ENCODE data around the gene HEMK1. TPM values are rescaled to one million over a fixed set of nuclear protein-coding genes. Genes with fewer than 3 reads are reported as not detected.

The HEMK1 gene
- 4.5 TPM for total RNA-seq

DNA sequence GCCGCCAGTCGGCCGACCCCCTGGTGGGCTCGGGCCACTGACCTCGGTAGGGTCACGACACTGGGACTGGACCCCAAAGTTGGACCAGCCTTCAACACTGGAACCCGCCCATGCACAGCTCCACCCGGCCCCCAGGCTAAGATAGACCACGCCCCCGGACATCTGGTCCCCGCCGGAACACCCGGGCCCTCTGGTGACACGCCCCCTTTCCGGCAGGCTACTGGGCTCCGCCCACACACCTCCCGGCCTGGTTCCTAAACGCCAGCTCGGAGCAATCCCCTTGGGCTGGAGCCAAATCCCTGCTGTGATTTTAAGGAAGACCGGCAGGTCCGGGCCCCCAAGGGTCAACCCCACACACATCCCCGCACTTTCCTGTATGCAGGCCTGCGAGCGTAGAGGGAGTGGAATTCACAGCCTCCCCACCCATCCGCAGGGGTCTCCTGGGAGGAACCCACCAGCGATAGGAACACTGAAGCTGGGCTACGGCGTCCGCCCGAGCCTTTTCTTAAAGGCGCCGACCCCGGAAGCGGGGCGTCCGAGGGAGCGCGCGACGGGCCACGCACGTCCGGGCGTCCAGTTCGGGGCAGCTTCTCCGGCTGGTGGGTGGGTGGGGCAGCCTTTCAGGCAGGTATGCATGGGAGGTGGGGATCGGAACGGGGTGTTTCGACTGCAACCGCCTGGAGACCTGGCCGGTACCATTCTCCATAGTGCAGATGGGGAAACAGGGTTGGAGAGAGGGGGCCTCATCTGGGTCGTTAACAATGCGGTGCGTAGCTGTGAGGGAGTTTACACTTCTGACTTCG is at the start of gene HEMK1:
TSS of gene HEMK1 (plus strand) at position 576 of the 803 bp plus-strand sequence. CDS start 1,583 bp downstream, outside the sequence.
- DNase-seq (ENCODE audit: low spot score in 2 of 2) = peak; percentile 96 to 98
- FAIRE-seq = no peak

DNA sequence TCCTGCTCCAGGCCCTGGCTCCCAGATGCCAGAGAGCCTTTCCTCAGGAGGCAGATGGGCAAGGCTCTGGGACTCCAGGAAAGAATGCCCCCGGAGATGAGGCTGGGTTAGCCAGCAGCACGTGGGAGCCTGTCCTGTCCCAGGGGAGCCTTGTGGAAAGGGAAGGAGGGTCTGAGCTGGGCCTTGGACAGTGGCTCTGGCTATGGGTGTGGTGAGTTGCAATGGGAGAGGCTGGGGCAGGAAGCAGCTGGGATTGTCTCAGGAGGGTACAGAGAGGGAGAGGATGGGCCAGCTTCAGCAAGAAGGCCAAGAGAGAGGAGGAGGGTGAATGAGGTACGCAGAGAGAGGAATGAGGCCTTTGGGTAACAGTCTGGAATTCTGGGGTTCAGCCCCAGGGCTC is 48.5 kb upstream of the HEMK1 start:
- FAIRE-seq (no peak), DNase-seq (ENCODE audit: low spot score in 2 of 2) (no peak)

DNA sequence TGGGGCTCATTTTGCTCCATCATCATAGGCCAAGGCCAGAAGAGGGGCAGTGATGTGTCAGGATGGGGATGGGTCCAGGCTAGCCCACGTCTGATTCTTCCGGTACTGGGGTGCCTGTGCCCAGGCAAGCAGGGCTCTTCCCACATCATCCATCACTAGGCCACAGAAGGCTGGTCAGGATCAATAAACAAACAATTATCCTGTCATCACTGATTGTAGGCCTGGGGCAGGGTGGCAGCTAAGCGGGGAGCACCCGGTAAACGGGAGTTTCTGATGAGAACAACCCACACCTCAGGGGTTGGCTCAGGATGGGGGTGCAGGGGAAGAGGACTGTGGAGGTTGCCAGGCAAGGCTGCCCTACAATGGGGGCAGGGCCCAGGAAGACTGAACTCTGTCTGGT is 47.8 kb upstream of the HEMK1 start:
- DNase-seq (ENCODE audit: low spot score in 2 of 2) (no peak), FAIRE-seq (no peak)

DNA sequence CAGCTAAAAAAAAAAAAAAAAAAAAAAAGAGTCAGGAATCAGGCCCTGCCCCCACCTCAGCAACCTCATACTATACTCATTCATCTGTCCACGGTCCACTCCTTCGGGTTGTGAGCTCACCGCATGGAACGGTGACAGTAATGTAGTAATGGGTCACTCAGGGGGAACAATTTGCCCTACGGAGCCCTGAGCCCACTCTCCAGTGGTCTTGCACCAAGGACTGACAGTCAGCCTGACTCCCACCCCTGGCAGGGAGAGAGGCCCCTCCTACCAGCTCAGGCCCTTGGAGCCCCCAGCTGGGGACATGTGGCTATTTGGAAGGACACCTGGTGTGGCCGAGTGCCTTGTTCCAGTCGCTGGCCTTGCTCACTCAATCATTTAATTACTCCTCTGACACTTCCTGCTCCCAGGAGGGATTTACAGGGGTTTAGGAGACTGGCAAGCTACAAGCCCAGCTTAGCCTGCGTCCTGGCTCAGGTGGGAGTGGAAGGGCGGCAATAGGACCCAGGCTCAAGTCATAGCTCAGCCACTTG is 46.0 kb upstream of the HEMK1 start:
- DNase-seq (ENCODE audit: low spot score in 2 of 2) = no peak
- no peak for FAIRE-seq

GRCh38 chr3:50524746-50525145 is 44.6 kb upstream of the HEMK1 start:
- DNase-seq (ENCODE audit: low spot score in 2 of 2) (no peak), FAIRE-seq (no peak)

DNA sequence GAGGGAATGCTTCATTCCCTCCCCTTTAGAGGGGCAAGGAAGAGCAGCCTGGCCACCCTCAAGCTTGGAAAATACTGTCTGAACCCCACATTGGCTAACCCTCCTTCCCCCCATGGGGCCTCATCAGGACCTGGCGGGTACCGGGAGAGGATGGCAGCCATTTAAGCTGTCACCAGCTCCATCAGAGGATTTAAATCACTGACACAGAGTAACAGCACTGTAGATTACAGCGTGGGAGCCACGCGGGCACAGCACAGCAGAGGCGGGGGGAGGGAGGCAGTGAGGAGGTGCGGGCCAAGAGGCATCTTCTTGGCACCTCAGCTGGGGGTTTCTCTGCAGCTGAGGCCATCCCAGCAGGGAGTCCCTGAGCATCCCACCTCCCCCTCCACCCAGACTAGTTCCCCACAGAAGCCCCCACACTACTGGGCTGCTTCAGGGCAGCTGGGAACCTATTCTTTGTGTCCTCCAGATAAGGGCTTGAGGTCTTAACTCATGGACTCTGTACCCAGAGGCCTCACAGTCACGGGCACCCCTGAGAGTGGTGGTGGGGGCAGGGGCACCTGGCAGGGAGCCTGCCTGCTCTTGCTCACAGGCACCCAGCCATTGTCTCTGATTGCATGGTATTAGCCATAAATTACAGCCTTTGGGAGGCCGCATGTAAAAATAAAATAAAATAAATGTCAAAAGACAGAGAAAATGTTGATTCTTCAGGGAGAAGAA is 44.0 kb upstream of the HEMK1 start:
- no peak for DNase-seq (ENCODE audit: low spot score in 2 of 2)
- no peak for FAIRE-seq

- DNase-seq (ENCODE audit: low spot score in 2 of 2) = no peak
- FAIRE-seq = no peak
These were observed 43.3 kb upstream of the HEMK1 start for GRCh38 chr3:50525987-50526386.

DNA sequence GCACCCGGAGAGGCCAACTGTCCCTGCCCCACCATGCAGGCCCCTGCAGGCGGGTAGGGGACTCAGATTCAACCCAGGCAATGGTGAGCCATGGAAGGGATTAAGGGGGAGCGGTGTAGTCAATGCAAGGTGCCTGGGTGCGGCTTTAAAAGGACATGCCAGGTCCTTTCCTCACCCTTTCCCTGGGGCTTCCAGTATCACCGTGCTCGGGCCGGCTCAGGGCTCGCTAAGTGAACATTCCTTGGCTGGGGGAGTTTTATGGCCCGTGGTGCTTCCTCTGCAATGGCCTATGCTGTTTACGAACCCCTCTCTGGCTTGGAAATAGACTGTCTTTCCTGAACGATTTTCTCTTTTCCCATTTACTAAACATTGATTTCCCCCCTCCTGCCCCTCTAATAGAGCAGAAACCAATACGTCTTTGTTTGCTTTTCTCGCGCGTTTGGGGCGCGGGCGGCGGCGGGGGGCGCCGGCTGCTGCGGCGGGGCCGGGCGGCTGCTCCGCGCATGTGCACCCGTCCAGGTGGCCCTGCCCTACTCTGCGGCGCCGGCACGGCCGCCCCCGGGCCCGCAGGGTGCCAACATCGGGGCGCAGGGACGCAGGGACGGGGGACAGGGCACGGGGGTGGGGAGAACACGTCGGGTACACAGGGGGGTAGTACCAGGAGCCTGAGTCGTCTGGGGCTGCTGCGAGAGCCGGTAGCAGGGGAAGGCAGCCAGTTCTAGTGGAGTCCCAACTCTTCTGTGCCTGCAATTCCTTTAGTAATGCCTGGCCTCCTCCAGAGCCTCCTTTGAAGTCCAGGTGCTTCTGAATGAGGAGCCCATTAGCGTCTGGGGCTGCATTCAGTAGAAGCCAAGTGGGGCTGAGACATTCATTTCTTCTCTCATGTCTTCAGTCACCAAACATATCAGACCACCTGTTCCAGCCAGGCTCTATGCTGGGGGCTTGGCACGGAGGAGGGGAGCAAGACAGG is 39.0 kb upstream of the HEMK1 start:
- no peak for FAIRE-seq
- DNase-seq (ENCODE audit: low spot score in 2 of 2) = no peak

DNA sequence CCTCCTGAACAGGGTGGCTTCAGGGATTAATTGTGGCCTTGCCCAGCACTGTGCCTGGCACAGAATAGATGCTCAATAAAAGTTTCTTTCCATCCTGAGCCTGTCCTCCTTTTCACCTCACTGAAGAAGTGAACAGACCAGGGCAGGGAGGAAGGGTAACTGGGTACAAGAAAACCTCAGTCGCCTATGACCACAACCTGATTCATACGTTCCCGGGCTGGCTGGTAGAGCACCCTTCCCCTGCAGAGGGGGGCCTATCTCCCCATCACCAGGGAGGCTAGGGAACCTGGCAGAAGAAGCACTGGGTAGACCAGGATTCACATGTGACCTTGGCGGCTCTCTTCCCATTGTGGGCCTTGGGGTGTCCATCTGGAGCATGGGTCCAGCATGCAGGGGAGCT is 38.1 kb upstream of the HEMK1 start:
- DNase-seq (ENCODE audit: low spot score in 2 of 2) (no peak), FAIRE-seq (no peak)

- FAIRE-seq (no peak), DNase-seq (ENCODE audit: low spot score in 2 of 2) (no peak)
These were observed 37.1 kb upstream of the HEMK1 start for GRCh38 chr3:50532062-50532705.

DNA sequence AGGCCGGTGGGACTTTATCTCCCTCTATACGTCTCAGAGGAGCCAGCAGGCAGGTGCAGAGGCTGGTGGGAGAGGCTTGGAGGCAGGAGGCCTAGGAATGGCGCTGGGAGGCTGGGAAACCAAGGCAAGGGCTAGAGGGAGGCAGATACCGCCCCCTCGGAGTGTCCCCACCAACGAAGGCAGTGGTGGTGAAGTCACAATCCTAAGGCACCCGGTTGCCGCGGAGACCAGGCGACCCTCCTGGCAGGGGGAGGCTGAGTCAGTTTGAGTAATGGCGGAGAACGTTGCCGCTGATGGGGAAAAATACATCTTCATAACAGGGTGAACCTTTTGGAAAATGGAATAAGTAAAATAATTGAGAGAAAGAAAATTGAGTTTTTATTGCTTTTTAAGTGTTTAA is 36.0 kb upstream of the HEMK1 start:
- DNase-seq (ENCODE audit: low spot score in 2 of 2) (no peak), FAIRE-seq (no peak)

DNA sequence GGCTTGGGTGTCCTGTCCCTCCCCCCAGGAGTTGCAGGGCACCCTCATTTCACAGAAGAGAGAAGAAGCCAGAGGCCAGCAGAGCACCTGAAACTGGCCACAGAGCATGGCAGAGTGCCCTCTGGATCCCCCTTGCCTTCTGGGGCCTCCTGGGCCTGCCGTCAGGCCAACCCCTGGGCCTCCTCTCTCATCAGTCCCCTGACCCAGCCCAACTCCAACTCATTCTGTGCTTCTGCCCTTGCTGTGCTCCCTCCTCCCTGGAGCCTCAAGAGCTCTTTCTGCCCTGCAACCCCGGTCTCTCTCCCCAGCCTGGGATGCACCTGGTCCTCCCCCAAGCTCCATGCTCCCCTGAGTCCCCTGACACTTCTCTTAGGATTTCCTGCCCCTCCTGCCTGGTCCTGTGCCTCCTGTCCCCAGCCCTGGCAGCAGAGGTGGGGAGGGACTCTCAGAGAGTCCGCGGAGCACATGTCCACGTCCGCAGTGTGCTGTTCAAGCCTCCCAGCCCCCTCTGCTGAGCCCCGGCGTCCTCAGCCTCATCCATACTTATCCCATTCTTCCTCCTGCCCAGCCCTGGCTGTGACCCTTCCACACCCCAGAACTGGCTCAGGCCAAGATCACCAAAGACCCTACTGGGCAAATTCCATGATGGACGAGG is 35.4 kb upstream of the HEMK1 start:
- FAIRE-seq (no peak), DNase-seq (ENCODE audit: low spot score in 2 of 2) (no peak)

DNA sequence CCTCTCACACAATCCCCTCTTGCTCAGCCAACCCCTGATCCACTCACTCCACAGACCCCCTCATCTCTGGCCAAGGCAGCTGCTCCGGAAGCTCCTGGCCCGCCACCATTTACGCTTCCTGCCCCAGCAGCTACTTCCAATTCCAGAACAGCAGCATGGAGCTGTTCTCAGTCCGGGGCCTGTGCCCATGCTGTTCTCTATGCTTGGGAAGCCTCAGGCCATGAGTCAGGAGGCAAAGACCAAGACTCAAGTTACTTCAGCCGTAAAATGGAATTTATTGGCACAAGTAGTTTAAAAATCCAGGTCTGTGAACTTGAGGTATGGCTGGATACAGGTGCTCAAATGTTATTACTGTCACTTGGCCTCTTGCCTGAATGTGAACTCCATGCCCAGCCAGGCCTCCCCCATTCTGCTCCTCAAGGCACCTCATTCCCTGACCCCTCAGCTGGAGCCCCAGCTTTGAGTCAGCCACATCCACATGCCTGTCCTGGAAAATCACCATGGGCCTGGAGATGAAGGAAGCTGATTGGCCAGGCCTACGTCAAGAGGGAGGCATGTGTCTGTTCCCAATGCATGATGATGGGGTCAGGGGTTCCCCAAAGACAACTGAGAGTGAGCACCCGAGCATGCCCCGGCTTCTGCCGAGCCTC is 34.5 kb upstream of the HEMK1 start:
- FAIRE-seq = no peak
- DNase-seq (ENCODE audit: low spot score in 2 of 2) = no peak

- no peak for DNase-seq (ENCODE audit: low spot score in 2 of 2)
- no peak for FAIRE-seq
These were observed 32.7 kb upstream of the HEMK1 start for GRCh38 chr3:50536471-50537180.

DNA sequence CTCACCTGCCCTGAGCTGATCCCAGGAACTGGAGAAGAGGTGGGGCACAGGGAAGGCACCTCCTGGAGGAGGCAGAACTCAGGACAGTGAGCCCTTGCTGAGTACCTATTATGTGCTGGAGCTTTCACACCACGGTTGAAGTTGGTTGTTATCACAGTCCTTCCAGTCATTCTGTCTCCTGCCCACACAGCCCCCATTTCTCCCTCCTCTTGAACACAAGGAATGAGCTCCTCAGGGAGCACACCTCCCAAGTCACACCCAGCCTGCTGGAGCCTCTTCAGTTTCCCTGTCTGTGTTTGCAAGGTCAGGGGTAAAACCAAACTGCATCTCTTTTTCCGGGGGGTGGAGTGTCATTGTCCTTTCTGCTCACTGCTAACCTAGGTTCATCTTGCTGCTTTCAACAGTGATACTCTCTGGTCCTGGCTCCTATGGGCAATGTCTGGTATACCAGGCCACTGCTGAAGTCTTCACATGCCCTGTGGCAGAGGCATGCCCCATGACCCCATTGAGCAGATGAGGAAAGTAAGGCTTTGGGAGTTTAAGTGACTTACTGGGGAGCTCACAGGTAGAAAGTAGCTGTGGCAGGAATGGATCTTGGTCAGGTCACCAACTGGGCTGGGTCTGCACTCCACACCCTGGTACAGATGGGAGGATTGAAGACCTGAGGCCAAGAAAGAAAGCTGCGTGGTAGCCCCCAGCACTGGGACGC is 31.7 kb upstream of the HEMK1 start:
- FAIRE-seq = no peak
- no peak for DNase-seq (ENCODE audit: low spot score in 2 of 2)

DNA sequence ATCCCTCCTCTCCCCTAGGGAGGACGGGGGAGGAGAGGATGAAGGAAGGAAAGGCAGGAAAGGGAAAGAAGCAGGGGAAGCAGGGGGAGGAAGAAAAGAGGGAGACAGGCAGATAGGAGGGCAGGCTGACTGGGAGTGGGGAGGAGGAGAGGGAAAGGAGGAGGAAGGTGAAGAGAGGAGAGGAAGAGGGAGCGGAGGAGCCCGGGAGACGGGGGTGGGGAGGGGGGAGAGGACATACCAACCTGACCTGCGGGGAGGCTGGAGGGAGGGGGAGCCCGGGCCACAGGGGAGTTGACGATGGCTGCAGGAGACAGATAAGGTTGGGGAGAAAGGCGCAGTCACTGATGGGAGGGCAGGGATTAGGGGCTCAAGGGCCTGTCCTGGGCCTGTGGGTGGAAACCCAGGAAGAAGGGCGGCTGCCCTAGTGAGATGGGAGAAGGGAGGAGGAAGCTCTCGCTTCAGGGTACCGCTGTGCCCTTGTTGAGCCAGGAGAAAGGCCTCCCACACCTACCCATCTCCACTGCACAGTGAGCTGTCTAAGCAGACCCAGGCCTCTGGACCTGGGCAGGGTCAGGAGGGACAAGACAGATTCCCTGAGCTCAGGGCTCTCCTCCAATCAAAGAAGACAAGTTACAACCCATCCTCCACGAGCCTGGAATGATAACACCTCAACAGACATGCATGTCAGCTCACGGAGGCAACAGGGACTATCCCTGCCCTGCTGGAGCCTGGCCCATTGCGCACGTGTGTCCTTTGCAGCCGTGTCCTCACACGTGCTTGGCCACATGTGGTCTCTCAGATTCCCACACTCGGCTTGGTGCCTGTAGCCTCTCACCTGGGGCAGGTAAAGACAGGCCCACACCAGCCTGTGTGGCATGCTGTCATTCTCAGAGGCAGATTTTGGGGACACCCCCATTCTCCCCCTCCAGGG is 29.7 kb upstream of the HEMK1 start:
- DNase-seq (ENCODE audit: low spot score in 2 of 2) (no peak), FAIRE-seq (no peak)

All from frontal cortex (tissue), 4 donors.